Liver (tissue), 9 donors: ENCODE results near the gene NEAT1. TPM values are rescaled to one million over a fixed set of nuclear protein-coding genes. Genes with fewer than 3 reads are reported as not detected.

ENCODE experiments used
- DNase-seq: peaks from one replicate; pipeline ENCODE4 v3.0.0-alpha.2; 2017; ENCODE audit warnings: low spot score
- H3K27ac ChIP-seq, 2 donors: one replicate each; pipeline ENCODE4 v1.7.0; 2013; ENCODE audit warnings: inconsistent platforms in 2 of 2, low read length in 2 of 2, control low read depth in 1 of 2, low read depth in 1 of 2, mild to moderate bottlenecking in 1 of 2
- H3K27me3 ChIP-seq, 4 donors: one replicate each; pipeline versions ENCODE4 v1.6.1 to v1.7.0; 2013; ENCODE audit warnings: low read length in 3 of 4, inconsistent platforms in 1 of 4, mild to moderate bottlenecking in 1 of 4, moderate library complexity in 1 of 4; ENCODE audit not compliant: control insufficient read depth in 4 of 4, insufficient read depth in 4 of 4
- H3K36me3 ChIP-seq, 4 donors: one replicate each; pipeline versions ENCODE4 v1.6.1 to v1.7.0; 2013; ENCODE audit warnings: low read length in 3 of 4, mild to moderate bottlenecking in 3 of 4, low read depth in 1 of 4, moderate library complexity in 1 of 4; ENCODE audit not compliant: control insufficient read depth in 4 of 4, insufficient read depth in 3 of 4
- H3K4me1 ChIP-seq, 4 donors: one replicate each; pipeline versions ENCODE4 v1.6.1 to v1.7.0; 2013; ENCODE audit warnings: low read length in 3 of 4, mild to moderate bottlenecking in 3 of 4, moderate library complexity in 1 of 4; ENCODE audit not compliant: control insufficient read depth in 4 of 4, insufficient read depth in 4 of 4
- H3K4me3 ChIP-seq, 3 donors: one replicate each; pipeline versions ENCODE4 v1.6.1 to v1.7.0; 2013; ENCODE audit warnings: low read length in 3 of 3, control low read depth in 1 of 3, low read depth in 1 of 3, mild to moderate bottlenecking in 1 of 3
- H3K9ac ChIP-seq, 2 donors: one replicate each; pipeline ENCODE4 v1.7.0; 2013; ENCODE audit warnings: low read length in 2 of 2, mild to moderate bottlenecking in 2 of 2, moderate library complexity in 2 of 2, control low read depth in 1 of 2, low read depth in 1 of 2
- H3K9me3 ChIP-seq, 4 donors: one replicate each; pipeline versions ENCODE4 v1.6.1 to v1.7.0; 2013; ENCODE audit warnings: low read length in 3 of 4; ENCODE audit not compliant: control insufficient read depth in 4 of 4
- EGR1 ChIP-seq, 2 donors: IDR thresholded peaks; 2 replicates each; pipeline ENCODE4 v1.6.1; 2016 to 2018; ENCODE audit warnings: antibody characterized with exemption in 2 of 2, low read depth in 2 of 2
- FOXA1 ChIP-seq: IDR thresholded peaks from 2 replicates; pipeline ENCODE4 v1.6.1; 2016; ENCODE audit warnings: antibody characterized with exemption
- FOXA2 ChIP-seq: IDR thresholded peaks from 2 replicates; pipeline ENCODE4 v1.6.1; 2016; ENCODE audit warnings: antibody characterized with exemption
- GABPA ChIP-seq, 2 donors: IDR thresholded peaks in 1 of 2; conservative IDR thresholded peaks in 1 of 2; 2 replicates each; pipeline ENCODE4 v1.6.1; 2016; ENCODE audit warnings: antibody characterized with exemption in 2 of 2, mild to moderate bottlenecking in 1 of 2, moderate library complexity in 1 of 2
- HNF4A ChIP-seq, 2 donors: conservative IDR thresholded peaks; 2 replicates each; pipeline ENCODE4 v1.6.1; 2016; ENCODE audit warnings: antibody characterized with exemption in 2 of 2, mild to moderate bottlenecking in 2 of 2
- HNF4G ChIP-seq: IDR thresholded peaks from 2 replicates; pipeline ENCODE4 v1.6.1; 2016; ENCODE audit warnings: antibody characterized with exemption
- JUND ChIP-seq, 2 donors: IDR thresholded peaks; 2 replicates each; pipeline ENCODE4 v1.6.1; 2016; ENCODE audit warnings: antibody characterized with exemption in 2 of 2
- NR2F2 ChIP-seq: IDR thresholded peaks from 2 replicates; pipeline ENCODE4 v1.6.1; 2016; ENCODE audit warnings: antibody characterized with exemption
- RAD21 ChIP-seq, 2 donors: IDR thresholded peaks; 2 replicates each; pipeline ENCODE4 v1.6.1; 2016; ENCODE audit warnings: antibody characterized with exemption in 2 of 2, mild to moderate bottlenecking in 2 of 2
- RXRA ChIP-seq, 2 donors: IDR thresholded peaks; 2 replicates each; pipeline ENCODE4 v1.6.1; 2017 to 2018; ENCODE audit warnings: antibody characterized with exemption in 2 of 2, mild to moderate bottlenecking in 1 of 2
- SP1 ChIP-seq: IDR thresholded peaks from 2 replicates; pipeline ENCODE4 v1.6.1; 2018; ENCODE audit warnings: antibody characterized with exemption, mild to moderate bottlenecking
- TAF1 ChIP-seq: conservative IDR thresholded peaks from 2 replicates; pipeline ENCODE4 v1.6.1; 2016; ENCODE audit warnings: antibody characterized with exemption, mild to moderate bottlenecking
- YY1 ChIP-seq: IDR thresholded peaks from 2 replicates; pipeline ENCODE4 v1.6.1; 2016; ENCODE audit warnings: antibody characterized with exemption, mild to moderate bottlenecking
- WGBS: extraction: QIAGEN DNeasy Blood & Tissue Kit; methylation state at CpG from one replicate; pipeline ENCODE4 v1.1.7; 2013; 5-methylcytosine and 5-hydroxymethylcytosine counted together
- polyA plus RNA-seq, 2 donors: library from polyadenylated mRNA; stranded (reverse) in 1 of 2; unstranded in 1 of 2; fragments of 200-250 nt in 1 of 2; fragments of >200 nt in 1 of 2; fragmentation: Nextera tagmentation in 1 of 2; extraction: Ambion mirVana in 1 of 2; gene quantifications; one replicate each; pipeline versions ENCODE4 v1.2.1 to v1.2.3, GENCODE V29; 2013 to 2015
- total RNA-seq, 2 donors: library from RNA; depleted of rRNA; stranded (reverse); fragments of >200 nt; gene quantifications; one replicate each; pipeline ENCODE4 v1.2.3, GENCODE V29; 2014
- TF ChIP-seq, protein P1 (sequence below): fragments of 150-350 bp; IDR thresholded peaks from 2 replicates; pipeline ENCODE4 v1.5.1; 2017; ENCODE audit warnings: improper control_type of control experiment, low read depth, low read length; ENCODE audit not compliant: missing input control
- TF ChIP-seq, protein P2 (sequence below): IDR thresholded peaks from 2 replicates; pipeline ENCODE4 v1.6.1; 2016; ENCODE audit warnings: antibody characterized with exemption
- TF ChIP-seq, protein P3 (sequence below): IDR thresholded peaks from 2 replicates; pipeline ENCODE4 v1.6.1; 2016; ENCODE audit warnings: antibody characterized with exemption
- TF ChIP-seq, protein P4 (sequence below): IDR thresholded peaks from 2 replicates; pipeline ENCODE4 v1.6.1; 2016; ENCODE audit warnings: antibody characterized with exemption
- TF ChIP-seq, protein P5 (sequence below): IDR thresholded peaks from 2 replicates; pipeline ENCODE4 v1.6.1; 2016; ENCODE audit warnings: antibody characterized with exemption, mild to moderate bottlenecking
- donor health status: healthy.
- donor health status: healthy.
- donor health status: healthy.
- donor health status: healthy.
- donor health status: healthy.

Gene NEAT1
- total and polyA plus RNA-seq, 4 donors = 29.6 to 1,968 (median 80.8) TPM

DNA sequence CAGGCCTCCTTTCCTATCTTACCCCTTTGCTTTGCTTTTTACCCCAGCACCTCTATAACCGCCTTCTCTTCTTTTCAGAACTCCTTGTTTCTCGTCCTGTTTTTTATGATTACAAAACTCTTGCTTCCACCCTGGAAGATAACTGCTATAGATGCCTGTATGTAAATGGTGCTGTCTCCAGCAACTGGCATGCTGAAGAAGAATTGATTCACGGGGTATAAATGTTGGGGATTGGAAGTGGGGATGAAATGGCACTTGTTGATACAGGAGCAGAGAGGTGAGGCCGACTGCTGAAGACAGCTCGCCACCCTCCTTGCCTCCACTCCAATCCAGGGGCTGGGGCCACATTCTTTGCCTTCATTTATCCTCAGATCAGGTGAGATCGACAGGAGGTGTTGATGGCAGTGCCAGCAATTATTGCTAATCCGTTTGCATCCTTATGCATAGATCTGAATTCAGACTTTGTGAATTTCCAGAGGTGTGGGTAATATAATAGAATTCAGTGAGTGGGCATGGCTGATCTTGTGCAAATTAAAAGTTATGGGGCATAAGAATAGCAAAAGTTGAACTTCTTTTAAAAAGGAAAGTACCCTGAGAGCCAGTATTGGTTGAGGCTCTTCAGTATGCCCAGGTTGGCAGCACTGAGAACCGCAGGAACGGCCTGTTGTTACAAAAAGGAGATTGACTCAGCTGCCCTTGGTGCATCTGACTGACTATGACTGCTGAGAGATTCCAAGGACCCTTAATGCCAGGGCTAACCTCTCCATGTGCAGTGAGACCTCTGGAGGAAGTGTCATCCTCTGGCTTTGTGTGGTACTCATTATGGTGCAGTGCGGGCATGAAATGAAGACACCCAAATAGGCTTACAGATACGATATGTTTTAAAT, 5.3 kb downstream of the NEAT1 start:
- peaks cover 0 to 31% (median 14%) of the 10 kb centered on the region in 4 donors for H3K4me1 ChIP-seq
- DNase-seq = no peak
- TF ChIP-seq NR2F2 = peak; percentile 44
- TF ChIP-seq, protein P1, sequence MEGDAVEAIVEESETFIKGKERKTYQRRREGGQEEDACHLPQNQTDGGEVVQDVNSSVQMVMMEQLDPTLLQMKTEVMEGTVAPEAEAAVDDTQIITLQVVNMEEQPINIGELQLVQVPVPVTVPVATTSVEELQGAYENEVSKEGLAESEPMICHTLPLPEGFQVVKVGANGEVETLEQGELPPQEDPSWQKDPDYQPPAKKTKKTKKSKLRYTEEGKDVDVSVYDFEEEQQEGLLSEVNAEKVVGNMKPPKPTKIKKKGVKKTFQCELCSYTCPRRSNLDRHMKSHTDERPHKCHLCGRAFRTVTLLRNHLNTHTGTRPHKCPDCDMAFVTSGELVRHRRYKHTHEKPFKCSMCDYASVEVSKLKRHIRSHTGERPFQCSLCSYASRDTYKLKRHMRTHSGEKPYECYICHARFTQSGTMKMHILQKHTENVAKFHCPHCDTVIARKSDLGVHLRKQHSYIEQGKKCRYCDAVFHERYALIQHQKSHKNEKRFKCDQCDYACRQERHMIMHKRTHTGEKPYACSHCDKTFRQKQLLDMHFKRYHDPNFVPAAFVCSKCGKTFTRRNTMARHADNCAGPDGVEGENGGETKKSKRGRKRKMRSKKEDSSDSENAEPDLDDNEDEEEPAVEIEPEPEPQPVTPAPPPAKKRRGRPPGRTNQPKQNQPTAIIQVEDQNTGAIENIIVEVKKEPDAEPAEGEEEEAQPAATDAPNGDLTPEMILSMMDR = no peak
- peak; percentile 18 for TF ChIP-seq FOXA2
- TF ChIP-seq EGR1 (IDR thresholded peaks at IDR 0.05; ENCODE audit: low read depth in 2 of 2) = no peak
- no peak for TF ChIP-seq RAD21 (IDR thresholded peaks at IDR 0.05)
- peak; percentile 7 for TF ChIP-seq HNF4G
- no peak for TF ChIP-seq FOXA1
- TF ChIP-seq, protein P2, sequence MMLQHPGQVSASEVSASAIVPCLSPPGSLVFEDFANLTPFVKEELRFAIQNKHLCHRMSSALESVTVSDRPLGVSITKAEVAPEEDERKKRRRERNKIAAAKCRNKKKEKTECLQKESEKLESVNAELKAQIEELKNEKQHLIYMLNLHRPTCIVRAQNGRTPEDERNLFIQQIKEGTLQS = no peak
- TF ChIP-seq JUND (IDR thresholded peaks at IDR 0.05) = peak; percentile 21 to 78
- TF ChIP-seq SP1 = no peak
- TF ChIP-seq HNF4A (conservative IDR thresholded peaks at IDR 0.05) = no peak
- TF ChIP-seq, protein P3, sequence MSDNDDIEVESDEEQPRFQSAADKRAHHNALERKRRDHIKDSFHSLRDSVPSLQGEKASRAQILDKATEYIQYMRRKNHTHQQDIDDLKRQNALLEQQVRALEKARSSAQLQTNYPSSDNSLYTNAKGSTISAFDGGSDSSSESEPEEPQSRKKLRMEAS = no peak
- no peak for TF ChIP-seq YY1
- TF ChIP-seq RXRA (IDR thresholded peaks at IDR 0.05) = no peak
- TF ChIP-seq, protein P4, sequence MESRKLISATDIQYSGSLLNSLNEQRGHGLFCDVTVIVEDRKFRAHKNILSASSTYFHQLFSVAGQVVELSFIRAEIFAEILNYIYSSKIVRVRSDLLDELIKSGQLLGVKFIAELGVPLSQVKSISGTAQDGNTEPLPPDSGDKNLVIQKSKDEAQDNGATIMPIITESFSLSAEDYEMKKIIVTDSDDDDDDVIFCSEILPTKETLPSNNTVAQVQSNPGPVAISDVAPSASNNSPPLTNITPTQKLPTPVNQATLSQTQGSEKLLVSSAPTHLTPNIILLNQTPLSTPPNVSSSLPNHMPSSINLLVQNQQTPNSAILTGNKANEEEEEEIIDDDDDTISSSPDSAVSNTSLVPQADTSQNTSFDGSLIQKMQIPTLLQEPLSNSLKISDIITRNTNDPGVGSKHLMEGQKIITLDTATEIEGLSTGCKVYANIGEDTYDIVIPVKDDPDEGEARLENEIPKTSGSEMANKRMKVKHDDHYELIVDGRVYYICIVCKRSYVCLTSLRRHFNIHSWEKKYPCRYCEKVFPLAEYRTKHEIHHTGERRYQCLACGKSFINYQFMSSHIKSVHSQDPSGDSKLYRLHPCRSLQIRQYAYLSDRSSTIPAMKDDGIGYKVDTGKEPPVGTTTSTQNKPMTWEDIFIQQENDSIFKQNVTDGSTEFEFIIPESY = no peak
- TF ChIP-seq, protein P5, sequence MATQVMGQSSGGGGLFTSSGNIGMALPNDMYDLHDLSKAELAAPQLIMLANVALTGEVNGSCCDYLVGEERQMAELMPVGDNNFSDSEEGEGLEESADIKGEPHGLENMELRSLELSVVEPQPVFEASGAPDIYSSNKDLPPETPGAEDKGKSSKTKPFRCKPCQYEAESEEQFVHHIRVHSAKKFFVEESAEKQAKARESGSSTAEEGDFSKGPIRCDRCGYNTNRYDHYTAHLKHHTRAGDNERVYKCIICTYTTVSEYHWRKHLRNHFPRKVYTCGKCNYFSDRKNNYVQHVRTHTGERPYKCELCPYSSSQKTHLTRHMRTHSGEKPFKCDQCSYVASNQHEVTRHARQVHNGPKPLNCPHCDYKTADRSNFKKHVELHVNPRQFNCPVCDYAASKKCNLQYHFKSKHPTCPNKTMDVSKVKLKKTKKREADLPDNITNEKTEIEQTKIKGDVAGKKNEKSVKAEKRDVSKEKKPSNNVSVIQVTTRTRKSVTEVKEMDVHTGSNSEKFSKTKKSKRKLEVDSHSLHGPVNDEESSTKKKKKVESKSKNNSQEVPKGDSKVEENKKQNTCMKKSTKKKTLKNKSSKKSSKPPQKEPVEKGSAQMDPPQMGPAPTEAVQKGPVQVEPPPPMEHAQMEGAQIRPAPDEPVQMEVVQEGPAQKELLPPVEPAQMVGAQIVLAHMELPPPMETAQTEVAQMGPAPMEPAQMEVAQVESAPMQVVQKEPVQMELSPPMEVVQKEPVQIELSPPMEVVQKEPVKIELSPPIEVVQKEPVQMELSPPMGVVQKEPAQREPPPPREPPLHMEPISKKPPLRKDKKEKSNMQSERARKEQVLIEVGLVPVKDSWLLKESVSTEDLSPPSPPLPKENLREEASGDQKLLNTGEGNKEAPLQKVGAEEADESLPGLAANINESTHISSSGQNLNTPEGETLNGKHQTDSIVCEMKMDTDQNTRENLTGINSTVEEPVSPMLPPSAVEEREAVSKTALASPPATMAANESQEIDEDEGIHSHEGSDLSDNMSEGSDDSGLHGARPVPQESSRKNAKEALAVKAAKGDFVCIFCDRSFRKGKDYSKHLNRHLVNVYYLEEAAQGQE = peak; percentile 6
- TF ChIP-seq TAF1 = peak; percentile 45
- TF ChIP-seq GABPA (IDR thresholded peaks at IDR 0.05 in 1 of 2, conservative IDR thresholded peaks at IDR 0.05 in 1 of 2) = no peak
- H3K9me3 ChIP-seq = no peaks in the 10 kb centered on the region
- H3K27me3 ChIP-seq = no peaks in the 10 kb centered on the region
- peak overlapping the region; percentile 99 to 100 for H3K27ac ChIP-seq
- H3K36me3 ChIP-seq = peaks cover 0 to 5% (median 0%) of the 10 kb centered on the region in 4 donors
- H3K4me3 ChIP-seq = peak overlapping the region in 2 of 3 donors; percentile 10 to 73
- peak overlapping the region in 1 of 2 donors; percentile 100 for H3K9ac ChIP-seq
- 8% methylated on average over 11 of the region's 11 CpGs for WGBS
